Neuronal stem cell (in vitro differentiated cells): Measurements from ENCODE around the gene GSTT4.

Experiments
- DNase-seq: peaks from one replicate; pipeline ENCODE4 v3.0.0-alpha.2; 2013; ENCODE audit warnings: low spot score
- H2AFZ ChIP-seq: one replicate; pipeline ENCODE4 v1.6.1; 2013; ENCODE audit warnings: mild to moderate bottlenecking, low read length, inconsistent platforms
- H2AK5ac ChIP-seq: 2 replicates; pipeline ENCODE4 v1.6.1; 2013; ENCODE audit warnings: low read depth, mild to moderate bottlenecking, inconsistent platforms, low read length, moderate library complexity, mixed read lengths
- H2BK120ac ChIP-seq: 2 replicates; pipeline ENCODE4 v1.6.1; 2013; ENCODE audit warnings: low read depth, mild to moderate bottlenecking, inconsistent platforms, low read length, moderate library complexity, mixed read lengths
- H2BK12ac ChIP-seq: one replicate; pipeline ENCODE4 v1.6.1; 2013; ENCODE audit warnings: low read length, inconsistent platforms
- H2BK15ac ChIP-seq: 2 replicates; pipeline ENCODE4 v1.6.1; 2013; ENCODE audit warnings: mild to moderate bottlenecking, low read length, inconsistent platforms, mixed read lengths
- H2BK5ac ChIP-seq: one replicate; pipeline ENCODE4 v1.6.1; 2013; ENCODE audit warnings: inconsistent platforms, mild to moderate bottlenecking, low read length, moderate library complexity
- H3K14ac ChIP-seq: one replicate; pipeline ENCODE4 v1.6.1; 2013; ENCODE audit warnings: low read length, inconsistent platforms
- H3K18ac ChIP-seq: 2 replicates; pipeline ENCODE4 v1.6.1; 2013; ENCODE audit warnings: low read length, inconsistent platforms
- H3K23ac ChIP-seq: 2 replicates; pipeline ENCODE4 v1.6.1; 2013; ENCODE audit warnings: low read depth, mild to moderate bottlenecking, mixed read lengths, low read length, inconsistent platforms; ENCODE audit not compliant: poor library complexity
- H3K27ac ChIP-seq: replicated peaks from 3 replicates; pipeline ENCODE4 v1.5.1; 2013; ENCODE audit warnings: low read length, inconsistent platforms
- H3K27me3 ChIP-seq, 3 experiments: 2 replicates each; pipeline ENCODE4 v1.6.1; 2013; ENCODE audit warnings: low read length in 3 of 3, mild to moderate bottlenecking in 2 of 3, inconsistent platforms in 1 of 3, low read depth in 1 of 3, mixed read lengths in 1 of 3, moderate library complexity in 1 of 3; ENCODE audit not compliant: control insufficient read depth in 3 of 3, insufficient read depth in 3 of 3
- H3K36me3 ChIP-seq, 2 donors: replicated peaks in 1 of 2; 2 replicates each; pipeline ENCODE4 v1.6.1; 2013; ENCODE audit warnings: low read length in 2 of 2; ENCODE audit not compliant: control insufficient read depth in 2 of 2, insufficient read depth in 2 of 2
- H3K4ac ChIP-seq: 2 replicates; pipeline ENCODE4 v1.6.1; 2013; ENCODE audit warnings: inconsistent platforms, mild to moderate bottlenecking, low read length, moderate library complexity
- H3K4me1 ChIP-seq, 2 donors: 1 replicate in 1 of 2; 2 replicates in 1 of 2; pipeline ENCODE4 v1.6.1; 2013; ENCODE audit warnings: low read length in 2 of 2, low read depth in 1 of 2; ENCODE audit not compliant: control insufficient read depth in 2 of 2, insufficient read depth in 1 of 2
- H3K4me2 ChIP-seq: one replicate; pipeline ENCODE4 v1.6.1; 2013; ENCODE audit warnings: mild to moderate bottlenecking, low read length, inconsistent platforms; ENCODE audit not compliant: insufficient read depth, poor library complexity, severe bottlenecking
- H3K4me3 ChIP-seq, 2 donors: 2 replicates each; pipeline ENCODE4 v1.5.1; 2013; ENCODE audit warnings: low read length in 2 of 2, mild to moderate bottlenecking in 2 of 2, inconsistent platforms in 1 of 2, moderate library complexity in 1 of 2
- H3K79me1 ChIP-seq: one replicate; pipeline ENCODE4 v1.6.1; 2013; ENCODE audit warnings: low read depth, mild to moderate bottlenecking, inconsistent platforms, low read length, moderate library complexity
- H3K9ac ChIP-seq: one replicate; pipeline ENCODE4 v1.6.1; 2013; ENCODE audit warnings: mild to moderate bottlenecking, low read depth, low read length, inconsistent platforms; ENCODE audit not compliant: poor library complexity
- H3K9me3 ChIP-seq, 2 donors: replicated peaks in 1 of 2; 2 replicates each; pipeline versions ENCODE3 to v1.6.1; 2013; ENCODE audit warnings: low read length in 2 of 2, mild to moderate bottlenecking in 2 of 2, inconsistent platforms in 1 of 2, low read depth in 1 of 2, mixed read lengths in 1 of 2, moderate library complexity in 1 of 2; ENCODE audit not compliant: control insufficient read depth in 2 of 2, insufficient read depth in 1 of 2
- H4K8ac ChIP-seq: one replicate; pipeline ENCODE4 v1.6.1; 2013; ENCODE audit warnings: low read depth, mild to moderate bottlenecking, inconsistent platforms, low read length, moderate library complexity
- H4K91ac ChIP-seq: one replicate; pipeline ENCODE4 v1.6.1; 2013; ENCODE audit warnings: low read length, low read depth, mild to moderate bottlenecking, inconsistent platforms; ENCODE audit not compliant: poor library complexity
- WGBS, 2 donors: extraction: QIAGEN DNeasy Blood & Tissue Kit; methylation state at CpG; one replicate each; pipeline ENCODE4 v1.1.7; 2013; ENCODE audit warnings: missing lambda C conversion rate in 2 of 2, mixed read lengths in 1 of 2; ENCODE audit not compliant: insufficient read length in 2 of 2, insufficient replicate concordance in 1 of 2; ENCODE audit errors: extremely low coverage in 2 of 2; 5-methylcytosine and 5-hydroxymethylcytosine counted together

GSTT4 gene

GRCh38 chr22:24029304-24029703, 24.1 kb upstream of the GSTT4 start:
- H2AFZ ChIP-seq, result no peak overlapping the region
- H2BK15ac ChIP-seq, result no peak overlapping the region
- no peaks in the 10 kb centered on the region for H3K27me3 ChIP-seq
- peaks cover 0 to 3% of the 10 kb centered on the region in 2 donors for H3K9me3 ChIP-seq
- no peak overlapping the region for H2BK120ac ChIP-seq
- peaks cover 0 to 1% of the 10 kb centered on the region in 2 donors for H3K4me1 ChIP-seq
- no peaks in the 10 kb centered on the region for H3K79me1 ChIP-seq
- H2AK5ac ChIP-seq, result no peak overlapping the region
- no peak overlapping the region for H3K23ac ChIP-seq
- WGBS, 2 donors, result no CpG with 5 or more reads among the region's 3 CpGs
- no peak overlapping the region for H3K27ac ChIP-seq
- no peak overlapping the region for H3K4me2 ChIP-seq
- no peak overlapping the region for H3K18ac ChIP-seq
- H2BK5ac ChIP-seq, result no peak overlapping the region
- DNase-seq, result no peak
- H3K4me3 ChIP-seq, result no peak overlapping the region
- H3K36me3 ChIP-seq, result peaks cover 0 to 12% of the 10 kb centered on the region in 2 donors
- H2BK12ac ChIP-seq, result no peak overlapping the region
- H3K9ac ChIP-seq, result no peak overlapping the region
- no peak overlapping the region for H3K4ac ChIP-seq
- no peak overlapping the region for H4K8ac ChIP-seq
- no peak overlapping the region for H4K91ac ChIP-seq
- H3K14ac ChIP-seq, result no peak overlapping the region

- no peak for DNase-seq
- no peak overlapping the region for H2BK12ac ChIP-seq
- H3K79me1 ChIP-seq, result no peaks in the 10 kb centered on the region
- H3K4me3 ChIP-seq, result no peak overlapping the region
- no peaks in the 10 kb centered on the region for H3K4me1 ChIP-seq
- H3K4me2 ChIP-seq, result no peak overlapping the region
- no peak overlapping the region for H3K18ac ChIP-seq
- H3K9ac ChIP-seq, result no peak overlapping the region
- no peak overlapping the region for H2BK120ac ChIP-seq
- WGBS, 2 donors, result no CpG with 5 or more reads among the region's 2 CpGs
- H3K27ac ChIP-seq, result no peak overlapping the region
- H3K23ac ChIP-seq, result no peak overlapping the region
- H4K91ac ChIP-seq, result no peak overlapping the region
- no peak overlapping the region for H2AK5ac ChIP-seq
- H3K9me3 ChIP-seq, result peaks cover 0 to 3% of the 10 kb centered on the region in 2 donors
- H2AFZ ChIP-seq, result no peak overlapping the region
- no peak overlapping the region for H2BK5ac ChIP-seq
- no peak overlapping the region for H3K14ac ChIP-seq
- H4K8ac ChIP-seq, result no peak overlapping the region
- no peak overlapping the region for H2BK15ac ChIP-seq
- no peak overlapping the region for H3K4ac ChIP-seq
- H3K36me3 ChIP-seq, result peaks cover 0 to 12% of the 10 kb centered on the region in 2 donors
- no peaks in the 10 kb centered on the region for H3K27me3 ChIP-seq
Observed at GRCh38 chr22:24028533-24028932, 23.3 kb upstream of the GSTT4 start.

- H3K36me3 ChIP-seq, result peaks cover 0 to 12% of the 10 kb centered on the region in 2 donors
- no peaks in the 10 kb centered on the region for H3K79me1 ChIP-seq
- H3K14ac ChIP-seq, result no peak overlapping the region
- H2BK15ac ChIP-seq, result no peak overlapping the region
- H3K4me2 ChIP-seq, result no peak overlapping the region
- H2BK5ac ChIP-seq, result no peak overlapping the region
- no peak overlapping the region for H3K4me3 ChIP-seq
- no peak overlapping the region for H3K23ac ChIP-seq
- H3K9me3 ChIP-seq, result peaks cover 0 to 3% of the 10 kb centered on the region in 2 donors
- no peak overlapping the region for H4K8ac ChIP-seq
- no CpG with 5 or more reads among the region's 2 CpGs for WGBS, 2 donors
- DNase-seq, result no peak
- H3K4me1 ChIP-seq, result no peaks in the 10 kb centered on the region
- no peaks in the 10 kb centered on the region for H3K27me3 ChIP-seq
- no peak overlapping the region for H2AK5ac ChIP-seq
- H3K27ac ChIP-seq, result no peak overlapping the region
- no peak overlapping the region for H3K18ac ChIP-seq
- no peak overlapping the region for H3K4ac ChIP-seq
- H4K91ac ChIP-seq, result no peak overlapping the region
- no peak overlapping the region for H3K9ac ChIP-seq
- H2BK12ac ChIP-seq, result no peak overlapping the region
- no peak overlapping the region for H2AFZ ChIP-seq
- H2BK120ac ChIP-seq, result no peak overlapping the region
Observed at GRCh38 chr22:24027991-24028390, 22.7 kb upstream of the GSTT4 start.

- Histone ChIP-seq H2BK120ac (no peak overlapping the region), H3K9ac (no peak overlapping the region), H4K91ac (no peak overlapping the region), H3K9me3 (peaks cover 0 to 3% of the 10 kb centered on the region in 2 donors), H3K18ac (no peak overlapping the region), H3K4me1 (no peaks in the 10 kb centered on the region), H3K79me1 (no peaks in the 10 kb centered on the region), H3K36me3 (peaks cover 0 to 12% of the 10 kb centered on the region in 2 donors), H4K8ac (no peak overlapping the region), H3K4me2 (no peak overlapping the region), H3K4ac (no peak overlapping the region), H2BK5ac (no peak overlapping the region), H3K23ac (no peak overlapping the region), H3K27ac (no peak overlapping the region), H3K27me3 (no peaks in the 10 kb centered on the region), H2AFZ (no peak overlapping the region), H2BK15ac (no peak overlapping the region), H3K14ac (no peak overlapping the region), H2BK12ac (no peak overlapping the region), H3K4me3 (no peak overlapping the region), H2AK5ac (no peak overlapping the region)
- no peak for DNase-seq
- WGBS, 2 donors, result no CpG with 5 or more reads among the region's 3 CpGs
Observed at GRCh38 chr22:24027389-24027975, 22.2 kb upstream of the GSTT4 start.
